Hepatocyte (in vitro differentiated cells): ENCODE data around the gene FGF1. TPM values are rescaled to one million over a fixed set of nuclear protein-coding genes. Genes with fewer than 3 reads are reported as not detected.

Experiments used
- DNase-seq: peaks from one replicate; pipeline ENCODE4 v3.0.0-alpha.2; 2016; ENCODE audit warnings: low spot score
- H2AFZ ChIP-seq: fragments of 200-600 bp; sonication (generic); 2 replicates; pipeline ENCODE4 v1.6.0; 2016; ENCODE audit warnings: antibody characterized with exemption, mild to moderate bottlenecking
- H3K27ac ChIP-seq: fragments of 200-600 bp; sonication (generic); 2 replicates; pipeline ENCODE4 v1.5.1; 2016; ENCODE audit warnings: mild to moderate bottlenecking
- H3K27me3 ChIP-seq: fragments of 200-600 bp; sonication (generic); 2 replicates; pipeline ENCODE4 v1.6.1; 2016
- H3K36me3 ChIP-seq: fragments of 200-600 bp; sonication (generic); replicated peaks from 2 replicates; pipeline ENCODE4 v1.5.1; 2016; ENCODE audit warnings: low read depth; ENCODE audit not compliant: insufficient read depth
- H3K4me1 ChIP-seq: fragments of 200-600 bp; sonication (generic); 2 replicates; pipeline ENCODE4 v1.5.1; 2016; ENCODE audit warnings: mild to moderate bottlenecking, moderate library complexity; ENCODE audit not compliant: insufficient read depth
- H3K4me2 ChIP-seq: fragments of 200-600 bp; sonication (generic); 2 replicates; pipeline ENCODE4 v1.6.0; 2016
- H3K4me3 ChIP-seq: fragments of 200-600 bp; sonication (generic); 2 replicates; pipeline ENCODE4 v1.5.1; 2016; ENCODE audit warnings: mild to moderate bottlenecking
- H3K79me2 ChIP-seq: fragments of 200-600 bp; sonication (generic); 2 replicates; pipeline ENCODE4 v1.6.0; 2017; ENCODE audit warnings: mild to moderate bottlenecking
- H3K9me2 ChIP-seq: fragments of 200-600 bp; sonication (generic); replicated peaks from 2 replicates; pipeline ENCODE4 v1.6.0; 2017; ENCODE audit warnings: mild to moderate bottlenecking; ENCODE audit not compliant: insufficient read depth
- H3K9me3 ChIP-seq: fragments of 200-600 bp; sonication (generic); 2 replicates; pipeline ENCODE4 v1.5.1; 2016; ENCODE audit warnings: low read depth, mild to moderate bottlenecking
- H4K20me1 ChIP-seq: fragments of 200-600 bp; sonication (generic); 2 replicates; pipeline ENCODE4 v1.6.0; 2016; ENCODE audit warnings: mild to moderate bottlenecking; ENCODE audit not compliant: insufficient read depth, poor library complexity, severe bottlenecking
- CTCF ChIP-seq: fragments of 200-600 bp; sonication (generic); IDR thresholded peaks from 2 replicates; pipeline ENCODE4 v1.5.1; 2016; ENCODE audit warnings: antibody characterized with exemption, mild to moderate bottlenecking; ENCODE audit not compliant: poor library complexity
- EZH2 ChIP-seq: fragments of 200-600 bp; sonication (generic); IDR thresholded peaks from 2 replicates; pipeline ENCODE4 v1.6.1; 2016; ENCODE audit warnings: antibody characterized with exemption, mild to moderate bottlenecking, borderline replicate concordance
- EZH2phosphoT487 ChIP-seq: fragments of 200-600 bp; sonication (generic); IDR thresholded peaks from one replicate; pipeline ENCODE4 v1.6.1; 2018; ENCODE audit warnings: antibody characterized with exemption, mild to moderate bottlenecking, low read depth, moderate library complexity; ENCODE audit not compliant: unreplicated experiment, severe bottlenecking
- WGBS: methylation state at CpG from one replicate; pipeline ENCODE4 v1.1.6; 2016; ENCODE audit warnings: low lambda C conversion rate; ENCODE audit errors: missing lambda C conversion rate; 5-methylcytosine and 5-hydroxymethylcytosine counted together
- polyA plus RNA-seq: library from polyadenylated mRNA; unstranded; fragments of >200 nt; fragmentation: Nextera tagmentation; extraction: Ambion mirVana; gene quantifications from 2 replicates; pipeline ENCODE4 v1.2.1, GENCODE V29; 2016
- total RNA-seq: library from RNA; depleted of rRNA; stranded (reverse); fragments of >200 nt; gene quantifications from 2 replicates; pipeline ENCODE4 v1.2.3, GENCODE V29; 2014

FGF1 gene
- total and polyA plus RNA-seq, 2 experiments from 2014 or later, result 0.23 to 0.27 TPM

- peak; percentile 16 for DNase-seq
- Histone ChIP-seq H3K27ac (no peak overlapping the region), H3K27me3 (peaks cover 5% of the 10 kb centered on the region), H3K4me1 (no peaks in the 10 kb centered on the region), H3K9me2 (no peaks in the 10 kb centered on the region), H4K20me1 (no peaks in the 10 kb centered on the region), H3K79me2 (no peaks in the 10 kb centered on the region), H3K9me3 (no peaks in the 10 kb centered on the region), H2AFZ (no peak overlapping the region), H3K4me2 (no peak overlapping the region), H3K36me3 (no peaks in the 10 kb centered on the region), H3K4me3 (no peak overlapping the region)
- WGBS, result 70% methylated on average over 9 of the region's 9 CpGs
- no peak for TF ChIP-seq CTCF
Observed at GRCh38 chr5:142613271-142613671, 72.6 kb downstream of the FGF1 start.

GRCh38 chr5:142612494-142613270, 73.2 kb downstream of the FGF1 start:
- H3K4me1 ChIP-seq, result no peaks in the 10 kb centered on the region

GRCh38 chr5:142611154-142611553, 74.7 kb downstream of the FGF1 start:
- H3K4me3 ChIP-seq, result no peak overlapping the region
- H3K27me3 ChIP-seq, result peaks cover 5% of the 10 kb centered on the region
- H3K9me2 ChIP-seq, result no peaks in the 10 kb centered on the region
- no peak overlapping the region for H3K27ac ChIP-seq
- WGBS, result 50% methylated on average over 8 of the region's 8 CpGs
- no peak overlapping the region for H3K4me2 ChIP-seq
- DNase-seq, result peak; percentile 78
- H3K4me1 ChIP-seq, result no peaks in the 10 kb centered on the region
- no peaks in the 10 kb centered on the region for H3K79me2 ChIP-seq
- TF ChIP-seq CTCF (peak; percentile 78), EZH2 (no peak)
- H3K9me3 ChIP-seq, result no peaks in the 10 kb centered on the region
- no peaks in the 10 kb centered on the region for H3K36me3 ChIP-seq
- H4K20me1 ChIP-seq, result no peaks in the 10 kb centered on the region
- H2AFZ ChIP-seq, result no peak overlapping the region

More at GRCh38 chr5:142612494-142613270, 73.2 kb downstream of the FGF1 start:
- H3K27me3 ChIP-seq, result peaks cover 5% of the 10 kb centered on the region
- no peaks in the 10 kb centered on the region for H3K9me3 ChIP-seq
- WGBS, result 87% methylated on average over 8 of the region's 8 CpGs
- H4K20me1 ChIP-seq, result no peaks in the 10 kb centered on the region
- H3K4me2 ChIP-seq, result no peak overlapping the region
- TF ChIP-seq CTCF (no peak), EZH2phosphoT487 (no peak), EZH2 (no peak)
- no peaks in the 10 kb centered on the region for H3K9me2 ChIP-seq
- H2AFZ ChIP-seq, result no peak overlapping the region
- H3K79me2 ChIP-seq, result no peaks in the 10 kb centered on the region
- H3K36me3 ChIP-seq, result no peaks in the 10 kb centered on the region
- H3K27ac ChIP-seq, result no peak overlapping the region
- H3K4me3 ChIP-seq, result no peak overlapping the region
- DNase-seq, result no peak
